Uterus (tissue), 4 donors: ENCODE measurements around the gene RRBP1. TPM values are rescaled to one million over a fixed set of nuclear protein-coding genes. Genes with fewer than 3 reads are reported as not detected.

Source experiments
- DNase-seq, 2 donors: peaks; one replicate each; pipeline ENCODE4 v3.0.0-alpha.2; 2019 to 2020
- H3K27ac ChIP-seq, 2 donors: fragments of 200-600 bp; sonication (generic); 1 replicate in 1 of 2; 2 replicates in 1 of 2; pipeline ENCODE4 v1.5.1; 2016 to 2018
- H3K27me3 ChIP-seq, 2 donors: fragments of 200-600 bp; sonication (generic); one replicate each; pipeline ENCODE4 v1.5.1; 2018 to 2019; ENCODE audit warnings: control low read depth in 1 of 2
- H3K36me3 ChIP-seq, 2 donors: fragments of 200-600 bp; sonication (generic); one replicate each; pipeline ENCODE4 v1.5.1; 2019; ENCODE audit warnings: control low read depth in 1 of 2
- H3K4me1 ChIP-seq, 2 donors: fragments of 200-600 bp; sonication (generic); one replicate each; pipeline ENCODE4 v1.5.1; 2018 to 2019; ENCODE audit warnings: control low read depth in 1 of 2
- H3K4me3 ChIP-seq, 2 donors: fragments of 200-600 bp; sonication (generic); 1 replicate in 1 of 2; 2 replicates in 1 of 2; pipeline ENCODE4 v1.5.1; 2018 to 2019; ENCODE audit warnings: mild to moderate bottlenecking in 1 of 2
- H3K9me3 ChIP-seq, 2 donors: fragments of 200-600 bp; sonication (generic); one replicate each; pipeline ENCODE4 v1.5.1; 2019; ENCODE audit warnings: control low read depth in 1 of 2
- POLR2A ChIP-seq, 2 donors: fragments of 450-650 bp; IDR thresholded peaks; one replicate each; pipeline ENCODE4 v1.6.1; 2016; ENCODE audit warnings: antibody characterized with exemption in 2 of 2, mild to moderate bottlenecking in 1 of 2, moderate library complexity in 1 of 2
- intact Hi-C: fragments of 100-400 bp; cut with DNase I; formaldehyde crosslinking; loops from one replicate; pipeline ENCODE4 v1.15.1; 2023; ENCODE audit warnings: low total_unique reads
- total RNA-seq, 4 donors: library from RNA; depleted of rRNA in 3 of 4; stranded (reverse); fragments of >200 nt in 3 of 4; gene quantifications; one replicate each; pipeline versions ENCODE4 v1.1.0 to v1.2.4, GENCODE V29; 2014 to 2023
- TF ChIP-seq, protein P1 (sequence below), 4 experiments: fragments of 200-600 bp in 2 of 4; fragments of 450-650 bp in 2 of 4; sonication (generic) in 2 of 4; IDR thresholded peaks; one replicate each; pipeline ENCODE4 v1.5.1; 2016 to 2019; ENCODE audit warnings: antibody characterized with exemption in 4 of 4, mild to moderate bottlenecking in 2 of 4, moderate library complexity in 1 of 4
- donor health status: DM: yes; HTN: yes; CAD: no.

Gene RRBP1
- total RNA-seq, 4 donors from 2014 or later = 13.2 to 172 (median 96.9) TPM

DNA sequence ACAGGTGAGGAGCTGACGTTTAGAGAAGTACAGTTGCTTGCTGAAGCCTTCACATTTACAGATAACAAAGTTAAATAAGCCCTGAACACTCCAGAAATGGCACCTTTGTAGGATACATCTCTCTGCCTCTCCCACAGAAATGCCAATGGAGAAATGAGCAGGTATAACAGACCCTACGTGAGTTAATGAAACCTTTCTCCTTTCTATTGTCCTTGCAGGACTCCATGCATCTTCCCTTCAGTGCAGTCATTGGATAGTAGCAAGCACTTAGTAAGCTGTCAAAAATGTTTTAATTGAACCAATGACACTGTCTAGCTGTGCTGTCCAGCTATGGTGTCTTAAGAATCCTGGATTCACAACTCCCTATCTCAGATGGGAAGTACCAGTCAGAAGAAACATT, 8.1 kb upstream of the RRBP1 start:
- Histone ChIP-seq H3K27me3 (no peaks in the 10 kb centered on the region), H3K4me3 (no peak overlapping the region), H3K27ac (no peak overlapping the region), H3K4me1 (no peaks in the 10 kb centered on the region), H3K36me3 (no peaks in the 10 kb centered on the region), H3K9me3 (no peaks in the 10 kb centered on the region)
- intact Hi-C loops = no loop called here
- no peak for DNase-seq
- TF ChIP-seq, protein P1, sequence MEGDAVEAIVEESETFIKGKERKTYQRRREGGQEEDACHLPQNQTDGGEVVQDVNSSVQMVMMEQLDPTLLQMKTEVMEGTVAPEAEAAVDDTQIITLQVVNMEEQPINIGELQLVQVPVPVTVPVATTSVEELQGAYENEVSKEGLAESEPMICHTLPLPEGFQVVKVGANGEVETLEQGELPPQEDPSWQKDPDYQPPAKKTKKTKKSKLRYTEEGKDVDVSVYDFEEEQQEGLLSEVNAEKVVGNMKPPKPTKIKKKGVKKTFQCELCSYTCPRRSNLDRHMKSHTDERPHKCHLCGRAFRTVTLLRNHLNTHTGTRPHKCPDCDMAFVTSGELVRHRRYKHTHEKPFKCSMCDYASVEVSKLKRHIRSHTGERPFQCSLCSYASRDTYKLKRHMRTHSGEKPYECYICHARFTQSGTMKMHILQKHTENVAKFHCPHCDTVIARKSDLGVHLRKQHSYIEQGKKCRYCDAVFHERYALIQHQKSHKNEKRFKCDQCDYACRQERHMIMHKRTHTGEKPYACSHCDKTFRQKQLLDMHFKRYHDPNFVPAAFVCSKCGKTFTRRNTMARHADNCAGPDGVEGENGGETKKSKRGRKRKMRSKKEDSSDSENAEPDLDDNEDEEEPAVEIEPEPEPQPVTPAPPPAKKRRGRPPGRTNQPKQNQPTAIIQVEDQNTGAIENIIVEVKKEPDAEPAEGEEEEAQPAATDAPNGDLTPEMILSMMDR (IDR thresholded peaks at IDR 0.05) = no peak
- no peak for TF ChIP-seq POLR2A (IDR thresholded peaks at IDR 0.05)

DNA sequence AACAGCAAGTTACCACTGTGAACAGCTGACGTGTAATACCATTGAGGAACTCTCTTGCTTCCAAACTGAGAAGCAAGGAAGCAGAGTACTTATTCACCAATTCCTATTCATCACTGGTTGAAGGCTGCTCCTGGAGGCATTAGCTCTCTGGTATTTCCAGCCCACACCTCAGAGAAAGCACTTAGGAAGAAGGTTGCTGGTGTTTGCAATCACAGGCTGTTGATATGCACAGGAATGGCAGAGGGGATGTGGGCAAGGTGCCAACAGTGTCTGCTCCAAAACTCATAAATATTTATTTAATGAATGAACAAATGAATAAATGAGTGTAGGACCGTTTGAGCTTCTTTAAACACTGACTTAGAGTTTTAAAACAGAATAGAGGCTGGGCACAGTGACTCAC, 6.9 kb upstream of the RRBP1 start:
- Histone ChIP-seq H3K27ac (no peak overlapping the region), H3K9me3 (no peaks in the 10 kb centered on the region), H3K4me1 (no peaks in the 10 kb centered on the region), H3K4me3 (no peak overlapping the region), H3K36me3 (no peaks in the 10 kb centered on the region), H3K27me3 (no peaks in the 10 kb centered on the region)
- intact Hi-C loops = no loop called here
- no peak for DNase-seq
- TF ChIP-seq POLR2A (IDR thresholded peaks at IDR 0.05) = no peak
- TF ChIP-seq, protein P1 (IDR thresholded peaks at IDR 0.05) = no peak

DNA sequence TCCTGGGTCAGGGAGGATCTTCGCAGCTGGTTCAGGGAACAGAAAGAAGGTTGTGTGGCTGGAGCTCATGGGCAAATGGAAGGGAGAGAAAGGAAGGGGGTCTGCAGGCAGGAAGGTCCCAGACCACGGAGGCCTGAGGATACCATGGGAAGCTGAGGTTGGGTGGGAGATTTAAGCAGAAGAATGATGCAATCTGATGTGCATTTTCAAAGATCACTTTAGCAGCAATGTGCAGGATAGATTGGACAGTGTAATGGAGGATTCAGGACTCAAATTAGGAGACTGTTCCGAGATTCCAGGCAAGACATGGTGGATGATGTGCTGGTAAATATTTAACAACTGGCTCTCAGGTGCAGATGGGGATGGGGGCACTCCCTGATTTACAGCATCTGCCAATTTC, 5.8 kb upstream of the RRBP1 start:
- no peak overlapping the region for H3K4me3 ChIP-seq
- no peaks in the 10 kb centered on the region for H3K27me3 ChIP-seq
- DNase-seq = no peak
- intact Hi-C loops = no loop called here
- H3K4me1 ChIP-seq = no peaks in the 10 kb centered on the region
- H3K27ac ChIP-seq = no peak overlapping the region
- no peak for TF ChIP-seq POLR2A (IDR thresholded peaks at IDR 0.05)
- TF ChIP-seq, protein P1 (IDR thresholded peaks at IDR 0.05) = no peak
- H3K36me3 ChIP-seq = no peaks in the 10 kb centered on the region
- H3K9me3 ChIP-seq = no peaks in the 10 kb centered on the region

DNA sequence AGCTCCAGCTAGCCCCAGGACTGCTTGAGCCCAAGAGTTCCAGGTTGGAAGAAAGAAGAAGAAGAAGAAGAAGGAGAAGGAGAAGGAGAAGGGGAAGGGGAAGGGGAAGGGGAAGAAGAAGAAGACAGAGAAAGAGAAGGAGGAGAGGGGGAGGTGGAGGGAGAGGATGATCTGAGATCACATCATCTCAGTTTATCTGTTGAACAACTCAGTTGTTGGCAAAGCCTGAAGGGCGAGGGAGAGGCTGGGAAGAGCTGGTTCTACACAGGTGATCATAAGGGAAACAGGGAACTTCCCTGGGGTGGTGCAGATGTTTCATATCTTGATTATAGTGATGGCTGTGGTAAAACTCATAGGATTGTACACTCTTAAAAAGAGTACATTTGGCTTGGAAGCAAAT, 3.1 kb upstream of the RRBP1 start:
- TF ChIP-seq POLR2A (IDR thresholded peaks at IDR 0.05) = no peak
- TF ChIP-seq, protein P1 (IDR thresholded peaks at IDR 0.05) = no peak
- DNase-seq = no peak
- Histone ChIP-seq H3K9me3 (no peaks in the 10 kb centered on the region), H3K4me1 (no peaks in the 10 kb centered on the region), H3K27ac (no peak overlapping the region), H3K27me3 (no peaks in the 10 kb centered on the region), H3K36me3 (no peaks in the 10 kb centered on the region), H3K4me3 (no peak overlapping the region)
- intact Hi-C loops = no loop called here

DNA sequence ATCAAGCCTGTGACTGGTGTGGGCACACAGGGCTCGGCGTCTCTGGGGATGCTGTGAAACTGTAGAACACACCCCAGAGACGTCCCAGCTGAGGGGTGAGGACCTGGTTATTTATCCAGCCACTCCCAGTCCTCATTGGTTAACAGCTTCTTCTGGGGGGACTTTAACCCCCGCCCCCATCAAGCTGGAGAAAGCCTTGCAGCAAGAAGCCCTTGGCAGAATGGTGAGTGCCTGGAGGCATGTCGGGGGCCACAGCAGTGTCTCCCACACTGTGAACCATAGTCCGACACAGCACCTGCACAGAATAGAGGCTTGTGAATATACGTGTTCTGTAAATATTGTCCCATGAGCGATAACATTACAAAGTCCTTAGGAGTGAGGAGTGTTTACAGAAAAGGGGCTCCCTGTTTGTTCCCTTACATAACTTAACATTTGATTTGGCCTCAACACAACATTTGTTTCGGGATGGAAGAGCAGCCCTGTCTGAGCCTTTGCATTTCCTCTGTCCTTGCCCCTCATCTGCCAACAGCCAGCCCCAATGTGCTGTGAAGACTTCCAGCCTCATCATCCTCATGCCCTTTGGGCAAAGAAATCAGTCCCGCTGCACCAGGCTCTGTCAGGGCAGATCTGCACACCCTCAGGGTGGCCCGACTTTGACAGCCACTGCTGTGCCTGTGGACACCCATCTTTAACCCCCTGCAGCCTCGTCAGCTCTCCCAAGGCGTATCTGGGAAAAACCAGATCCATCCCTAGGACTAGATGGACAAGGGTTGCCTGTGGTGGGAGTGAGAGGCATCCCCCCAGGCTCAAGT, 2.2 kb upstream of the RRBP1 start:
- Histone ChIP-seq H3K36me3 (no peaks in the 10 kb centered on the region), H3K27ac (no peak overlapping the region), H3K4me3 (no peak overlapping the region), H3K27me3 (no peaks in the 10 kb centered on the region), H3K4me1 (no peaks in the 10 kb centered on the region), H3K9me3 (no peaks in the 10 kb centered on the region)
- intact Hi-C loops = no loop called here
- DNase-seq = no peak
- no peak for TF ChIP-seq POLR2A (IDR thresholded peaks at IDR 0.05)
- TF ChIP-seq, protein P1 (IDR thresholded peaks at IDR 0.05) = no peak
